ENCODE data around the gene SDS.

SDS gene

GRCh38 chr12:113398346-113399290 is 5.1 kb downstream of the SDS start:
- TF ChIP-seq GATA2 (IDR thresholded peaks at IDR 0.05; ENCODE audit: low read depth, low read length) = no peak
- no peak for TF ChIP-seq GATA3 (IDR thresholded peaks at IDR 0.05; ENCODE audit: low read depth, low read length)

DNA sequence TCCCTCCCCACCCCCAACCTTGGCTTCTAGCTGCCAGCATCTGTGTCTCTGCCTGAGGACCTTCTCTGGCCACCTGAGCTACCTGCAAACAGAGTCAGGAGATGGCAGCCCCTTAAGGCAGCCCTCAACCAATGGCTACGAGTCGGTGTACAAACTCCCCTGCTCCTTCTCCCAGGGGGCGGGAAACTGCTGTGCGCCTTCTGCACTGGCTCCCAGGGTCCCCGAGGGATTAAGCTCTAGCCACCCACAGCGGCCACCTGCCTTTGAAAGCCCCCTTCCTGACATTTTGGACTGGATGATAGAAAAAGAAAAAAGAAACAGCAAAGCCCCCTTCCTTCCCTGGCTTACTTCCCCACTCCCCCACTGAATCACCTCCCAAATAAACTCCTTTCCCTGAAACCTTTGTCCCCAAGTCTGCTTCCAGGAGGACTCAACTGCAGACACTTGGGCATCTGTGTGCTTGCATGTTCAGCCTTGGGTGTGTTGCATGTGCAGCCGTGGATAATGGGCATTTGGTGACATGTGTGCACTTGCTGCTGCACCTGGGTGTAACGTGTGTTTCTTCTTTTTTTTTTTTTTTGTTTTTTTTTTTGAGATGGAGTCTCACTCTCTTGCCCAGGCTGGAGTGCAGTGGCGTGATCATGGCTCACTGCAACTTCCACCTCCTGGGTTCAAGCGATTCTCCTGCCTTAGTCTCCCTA is 6.0 kb downstream of the SDS start:
- no peak for TF ChIP-seq GATA2 (IDR thresholded peaks at IDR 0.05; ENCODE audit: low read depth, low read length)

GRCh38 chr12:113396828-113397496 is 6.7 kb downstream of the SDS start:
- TF ChIP-seq GATA2 (IDR thresholded peaks at IDR 0.05; ENCODE audit: low read depth, low read length) = no peak
- TF ChIP-seq GATA3 (IDR thresholded peaks at IDR 0.05; ENCODE audit: low read depth, low read length) = no peak

DNA sequence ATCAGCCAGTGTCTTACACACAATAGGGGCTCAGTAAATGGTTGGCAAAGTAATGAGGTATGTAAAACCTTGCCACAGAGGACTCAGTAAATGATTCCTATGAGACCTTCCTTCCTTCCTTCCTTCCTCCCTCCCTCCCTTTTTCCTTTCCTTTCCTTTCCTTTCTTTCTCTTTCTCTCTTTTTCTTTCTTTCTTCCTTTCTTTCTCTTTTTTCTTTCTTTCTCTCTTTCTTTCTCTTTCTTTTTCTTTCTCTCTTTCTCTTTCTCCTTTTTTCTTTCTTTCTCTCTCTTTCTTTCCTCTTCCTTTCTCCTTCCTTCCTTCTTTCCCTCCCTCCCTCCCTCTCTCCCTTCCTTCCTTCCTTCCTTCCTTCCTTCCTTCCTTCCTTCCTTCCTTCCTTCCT is 7.5 kb downstream of the SDS start:
- TF ChIP-seq GATA3 (IDR thresholded peaks at IDR 0.05; ENCODE audit: low read depth, low read length) (no peak), GATA2 (IDR thresholded peaks at IDR 0.05; ENCODE audit: low read depth, low read length) (no peak)

DNA sequence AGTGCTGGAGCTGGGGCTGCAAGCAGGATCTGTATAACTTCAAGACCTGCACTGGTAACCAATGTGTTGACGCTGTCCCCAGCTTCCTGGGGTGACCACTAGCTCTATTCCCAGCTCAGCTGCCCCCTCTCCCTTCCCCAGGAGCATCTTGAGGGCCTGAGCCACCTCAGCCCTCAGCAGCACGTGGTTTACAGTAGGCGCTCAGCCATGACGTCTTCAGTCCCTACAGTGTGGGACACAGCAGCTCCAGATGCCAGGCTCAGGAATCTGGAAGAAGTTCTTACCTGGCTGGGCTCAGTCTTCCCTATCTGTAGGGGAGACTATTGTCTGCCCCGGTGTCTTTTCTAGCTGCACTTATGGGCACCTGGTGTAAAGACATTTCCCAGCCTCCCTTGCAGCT is 8.6 kb downstream of the SDS start:
- no peak for TF ChIP-seq GATA2 (IDR thresholded peaks at IDR 0.05; ENCODE audit: low read depth, low read length)
- no peak for TF ChIP-seq GATA3 (IDR thresholded peaks at IDR 0.05; ENCODE audit: low read depth, low read length)

DNA sequence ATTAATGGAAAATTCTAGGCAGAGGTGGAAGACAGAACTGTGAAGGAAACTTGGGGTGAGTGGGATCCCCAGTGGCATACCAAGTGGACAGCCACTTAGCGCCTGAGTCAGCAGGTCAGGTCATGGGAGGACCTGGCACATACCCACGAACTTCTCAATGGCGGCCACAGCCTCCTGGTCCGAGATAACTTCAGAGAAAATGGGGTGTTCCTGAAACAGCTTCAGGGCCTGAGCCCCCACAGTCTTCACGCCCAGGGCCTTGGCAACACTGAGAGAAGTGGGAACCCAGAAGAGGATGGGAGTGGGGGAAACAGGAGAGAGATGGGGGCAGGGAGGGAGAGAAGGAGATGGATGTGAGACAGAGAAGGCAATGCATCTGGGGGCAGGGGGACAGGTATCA is 9.9 kb downstream of the SDS start:
- TF ChIP-seq GATA2 (IDR thresholded peaks at IDR 0.05; ENCODE audit: low read depth, low read length) (no peak), GATA3 (IDR thresholded peaks at IDR 0.05; ENCODE audit: low read depth, low read length) (no peak)

DNA sequence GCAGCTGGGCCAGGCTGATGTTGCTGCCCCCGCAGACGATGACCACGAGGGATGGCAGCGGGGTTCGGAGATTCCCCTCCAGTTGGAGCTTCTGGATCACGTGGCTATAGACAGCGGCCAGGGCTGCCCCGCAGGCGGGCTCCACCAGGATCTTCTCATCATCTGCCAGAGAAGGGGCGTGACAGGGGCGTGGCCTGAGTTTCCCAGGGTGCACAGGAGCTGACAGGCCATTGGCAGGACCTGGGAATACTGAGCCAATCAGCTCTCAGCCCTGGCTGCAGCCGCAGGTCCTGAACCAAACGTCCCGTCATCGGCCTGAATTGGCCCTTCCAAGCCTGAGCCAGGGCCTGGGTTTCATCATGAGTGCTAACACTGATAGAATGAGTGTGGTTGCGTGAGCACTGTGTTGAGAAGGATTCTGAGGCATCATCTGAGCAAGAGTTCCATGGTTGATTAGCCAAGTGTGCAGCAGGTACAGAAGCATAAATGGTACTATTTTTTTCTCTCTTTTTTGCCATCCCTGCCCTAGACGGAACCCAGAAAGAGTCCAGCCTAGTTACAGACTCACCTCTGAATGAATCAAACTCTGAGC is 10.6 kb downstream of the SDS start:
- TF ChIP-seq GATA3 (IDR thresholded peaks at IDR 0.05; ENCODE audit: low read depth, low read length) (no peak), GATA2 (IDR thresholded peaks at IDR 0.05; ENCODE audit: low read depth, low read length) (no peak)

DNA sequence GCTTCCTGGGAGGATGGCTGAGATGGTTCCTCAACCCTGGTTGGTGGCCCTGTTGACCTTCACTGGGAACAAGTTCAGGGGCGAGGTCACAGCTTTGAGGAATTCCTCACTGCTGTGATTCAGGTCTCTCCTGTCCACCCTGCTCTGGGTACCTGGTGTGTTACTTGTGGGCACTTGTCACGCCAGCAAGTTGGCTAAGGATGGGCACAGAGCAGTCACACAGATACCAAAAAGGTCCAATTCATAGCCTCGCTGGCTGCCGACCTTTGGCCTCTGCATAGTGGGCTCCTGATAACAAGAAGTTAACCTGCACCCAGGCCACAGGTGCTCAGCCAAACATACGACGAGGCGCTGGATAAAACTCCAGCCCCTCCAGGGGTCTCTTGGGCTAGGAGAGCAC is 11.2 kb downstream of the SDS start:
- TF ChIP-seq GATA2 (IDR thresholded peaks at IDR 0.05; ENCODE audit: low read depth, low read length) (no peak), GATA3 (IDR thresholded peaks at IDR 0.05; ENCODE audit: low read depth, low read length) (no peak)

GRCh38 chr12:113391650-113392337 is 11.9 kb downstream of the SDS start:
- TF ChIP-seq GATA3 (IDR thresholded peaks at IDR 0.05; ENCODE audit: low read depth, low read length) (no peak), GATA2 (IDR thresholded peaks at IDR 0.05; ENCODE audit: low read depth, low read length) (no peak)

DNA sequence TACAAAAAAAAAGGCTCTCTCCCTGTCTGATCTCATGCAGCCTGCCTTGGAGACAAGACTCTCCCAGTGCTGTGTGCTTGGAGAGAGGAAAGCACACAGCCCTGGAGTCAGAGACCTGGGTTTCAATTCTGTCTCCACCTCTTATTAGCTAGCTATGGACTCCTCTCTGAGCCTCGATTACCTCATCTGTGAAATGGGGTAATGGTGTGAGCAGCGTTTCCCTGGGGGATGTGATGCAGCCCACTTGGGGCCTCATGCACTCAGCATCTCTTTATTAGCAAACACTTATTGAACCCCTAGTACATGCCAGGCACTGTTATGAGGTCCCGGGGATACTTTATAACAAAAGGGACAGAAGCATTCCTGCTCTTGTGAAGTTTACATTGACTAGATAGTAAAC is 12.5 kb downstream of the SDS start:
- TF ChIP-seq GATA3 (IDR thresholded peaks at IDR 0.05; ENCODE audit: low read depth, low read length) = no peak
- no peak for TF ChIP-seq GATA2 (IDR thresholded peaks at IDR 0.05; ENCODE audit: low read depth, low read length)

GRCh38 chr12:113390064-113391043 is 13.3 kb downstream of the SDS start:
- TF ChIP-seq GATA3 (IDR thresholded peaks at IDR 0.05; ENCODE audit: low read depth, low read length) = no peak
- no peak for TF ChIP-seq GATA2 (IDR thresholded peaks at IDR 0.05; ENCODE audit: low read depth, low read length)

DNA sequence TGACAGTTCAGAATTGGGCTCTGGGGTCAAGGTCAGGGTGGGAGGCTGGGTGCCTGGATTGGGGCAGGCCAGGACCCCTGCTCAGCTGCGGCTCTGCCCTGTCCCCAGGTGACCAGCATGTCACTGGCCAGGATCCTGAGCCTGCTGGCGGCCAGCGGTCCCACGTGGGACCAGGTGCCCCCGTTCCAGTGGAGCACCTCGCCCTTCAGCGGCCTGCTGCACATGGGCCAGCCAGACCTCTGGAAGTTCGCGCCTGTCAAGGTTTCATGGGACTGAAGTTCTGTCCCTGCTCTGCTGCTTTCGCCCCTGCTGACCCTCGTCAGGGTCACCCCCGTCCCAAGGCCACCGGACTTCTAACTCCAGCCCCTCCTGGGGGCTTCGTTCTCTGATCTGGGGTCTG is 15.3 kb downstream of the SDS start:
- TF ChIP-seq GATA2 (IDR thresholded peaks at IDR 0.05; ENCODE audit: low read depth, low read length) (no peak), GATA3 (IDR thresholded peaks at IDR 0.05; ENCODE audit: low read depth, low read length) (no peak)

All from SH-SY5Y (cell line).